Breast epithelium (tissue), 4 donors: ENCODE data around the gene P2RX3. TPM values are rescaled to one million over a fixed set of nuclear protein-coding genes. Genes with fewer than 3 reads are reported as not detected.

ENCODE experiments used
- DNase-seq, 2 donors: peaks; one replicate each; pipeline ENCODE4 v3.0.0-alpha.2; 2019; ENCODE audit warnings: low spot score in 2 of 2
- H3K27ac ChIP-seq, 2 donors: fragments of 200-600 bp; sonication (generic) in 1 of 2; one replicate each; pipeline ENCODE4 v1.5.1; 2016 to 2019; ENCODE audit warnings: mild to moderate bottlenecking in 1 of 2
- H3K27me3 ChIP-seq, 2 donors: fragments of 200-600 bp; sonication (generic) in 1 of 2; one replicate each; pipeline versions ENCODE4 v1.5.1 to v1.6.0; 2017 to 2019; ENCODE audit warnings: control low read depth in 1 of 2, mild to moderate bottlenecking in 1 of 2
- H3K36me3 ChIP-seq: fragments of 200-600 bp; one replicate; pipeline ENCODE4 v1.5.1; 2019
- H3K4me1 ChIP-seq, 2 donors: fragments of 200-600 bp; sonication (generic); one replicate each; pipeline ENCODE4 v1.5.1; 2016 to 2019; ENCODE audit warnings: control low read depth in 1 of 2
- H3K4me3 ChIP-seq, 3 donors: fragments of 200-600 bp; sonication (generic); 1 replicate in 2 of 3; 2 replicates in 1 of 3; pipeline ENCODE4 v1.5.1; 2016 to 2019; ENCODE audit warnings: mild to moderate bottlenecking in 3 of 3, moderate library complexity in 2 of 3
- H3K9me3 ChIP-seq, 2 donors: fragments of 200-600 bp; sonication (generic) in 1 of 2; one replicate each; pipeline ENCODE4 v1.5.1; 2016 to 2019; ENCODE audit warnings: control low read depth in 1 of 2
- POLR2A ChIP-seq: fragments of 450-650 bp; IDR thresholded peaks from one replicate; pipeline ENCODE4 v1.6.1; 2016; ENCODE audit warnings: antibody characterized with exemption, mild to moderate bottlenecking, moderate library complexity
- POLR2AphosphoS5 ChIP-seq, 3 donors: sonication (generic); formaldehyde crosslinking; IDR thresholded peaks; one replicate each; pipeline ENCODE4 v1.6.1; 2017; ENCODE audit warnings: antibody characterized with exemption in 3 of 3
- intact Hi-C: fragments of 100-400 bp; cut with DNase I; formaldehyde crosslinking; loops from one replicate; pipeline ENCODE4 v1.15.1; 2023; ENCODE audit warnings: low total_unique reads
- total RNA-seq, 3 donors: library from RNA; depleted of rRNA; stranded (reverse); fragments of >200 nt; gene quantifications; one replicate each; pipeline ENCODE4 v1.1.0, GENCODE V29; 2016
- TF ChIP-seq, protein P1 (sequence below), 3 donors: fragments of 450-650 bp; IDR thresholded peaks; one replicate each; pipeline ENCODE4 v1.5.1; 2016 to 2017; ENCODE audit warnings: antibody characterized with exemption in 3 of 3, mild to moderate bottlenecking in 3 of 3, moderate library complexity in 3 of 3

The P2RX3 gene
- total RNA-seq, 3 donors from 2014 or later, result not detected

DNA sequence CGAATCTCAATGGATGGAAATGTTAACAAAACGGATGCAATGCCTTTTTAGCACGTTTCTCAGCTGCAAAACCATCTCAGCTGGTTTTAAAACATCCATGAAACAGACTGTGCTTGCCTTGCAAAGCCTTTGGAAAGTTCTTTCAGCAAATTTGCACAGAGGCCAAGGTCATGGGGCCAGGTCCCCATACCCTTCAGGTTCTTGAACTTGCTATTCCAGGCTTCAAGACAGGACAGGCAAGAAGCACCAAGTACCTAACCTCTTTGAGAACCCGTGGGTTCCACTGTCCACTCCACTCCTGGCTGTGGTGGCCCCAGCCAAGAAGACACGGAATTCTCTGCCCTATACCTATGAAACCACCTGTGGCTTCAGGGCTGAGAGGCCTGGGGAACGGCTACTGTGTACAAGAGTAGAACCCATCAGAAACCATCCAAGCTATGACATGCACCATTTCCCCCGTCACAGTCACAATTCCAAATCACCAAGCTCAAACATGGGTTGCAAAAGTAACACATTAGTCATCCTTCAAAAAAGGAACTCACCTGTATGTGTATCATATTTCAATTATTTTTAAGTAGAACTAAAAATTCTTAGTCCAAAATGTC lies 30.4 kb upstream of the P2RX3 start:
- intact Hi-C loops, result no loop called here
- Histone ChIP-seq H3K27ac (peak overlapping the region in 1 of 2 donors; percentile 92), H3K36me3 (no peaks in the 10 kb centered on the region), H3K4me1 (peaks cover 30 to 48% of the 10 kb centered on the region in 2 donors), H3K27me3 (no peaks in the 10 kb centered on the region), H3K9me3 (no peaks in the 10 kb centered on the region), H3K4me3 (peak overlapping the region in 1 of 3 donors; percentile 39)
- DNase-seq, result no peak
- TF ChIP-seq POLR2A (no peak), POLR2AphosphoS5 (IDR thresholded peaks at IDR 0.05) (no peak)
- TF ChIP-seq, protein P1, sequence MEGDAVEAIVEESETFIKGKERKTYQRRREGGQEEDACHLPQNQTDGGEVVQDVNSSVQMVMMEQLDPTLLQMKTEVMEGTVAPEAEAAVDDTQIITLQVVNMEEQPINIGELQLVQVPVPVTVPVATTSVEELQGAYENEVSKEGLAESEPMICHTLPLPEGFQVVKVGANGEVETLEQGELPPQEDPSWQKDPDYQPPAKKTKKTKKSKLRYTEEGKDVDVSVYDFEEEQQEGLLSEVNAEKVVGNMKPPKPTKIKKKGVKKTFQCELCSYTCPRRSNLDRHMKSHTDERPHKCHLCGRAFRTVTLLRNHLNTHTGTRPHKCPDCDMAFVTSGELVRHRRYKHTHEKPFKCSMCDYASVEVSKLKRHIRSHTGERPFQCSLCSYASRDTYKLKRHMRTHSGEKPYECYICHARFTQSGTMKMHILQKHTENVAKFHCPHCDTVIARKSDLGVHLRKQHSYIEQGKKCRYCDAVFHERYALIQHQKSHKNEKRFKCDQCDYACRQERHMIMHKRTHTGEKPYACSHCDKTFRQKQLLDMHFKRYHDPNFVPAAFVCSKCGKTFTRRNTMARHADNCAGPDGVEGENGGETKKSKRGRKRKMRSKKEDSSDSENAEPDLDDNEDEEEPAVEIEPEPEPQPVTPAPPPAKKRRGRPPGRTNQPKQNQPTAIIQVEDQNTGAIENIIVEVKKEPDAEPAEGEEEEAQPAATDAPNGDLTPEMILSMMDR (IDR thresholded peaks at IDR 0.05), result no peak

DNA sequence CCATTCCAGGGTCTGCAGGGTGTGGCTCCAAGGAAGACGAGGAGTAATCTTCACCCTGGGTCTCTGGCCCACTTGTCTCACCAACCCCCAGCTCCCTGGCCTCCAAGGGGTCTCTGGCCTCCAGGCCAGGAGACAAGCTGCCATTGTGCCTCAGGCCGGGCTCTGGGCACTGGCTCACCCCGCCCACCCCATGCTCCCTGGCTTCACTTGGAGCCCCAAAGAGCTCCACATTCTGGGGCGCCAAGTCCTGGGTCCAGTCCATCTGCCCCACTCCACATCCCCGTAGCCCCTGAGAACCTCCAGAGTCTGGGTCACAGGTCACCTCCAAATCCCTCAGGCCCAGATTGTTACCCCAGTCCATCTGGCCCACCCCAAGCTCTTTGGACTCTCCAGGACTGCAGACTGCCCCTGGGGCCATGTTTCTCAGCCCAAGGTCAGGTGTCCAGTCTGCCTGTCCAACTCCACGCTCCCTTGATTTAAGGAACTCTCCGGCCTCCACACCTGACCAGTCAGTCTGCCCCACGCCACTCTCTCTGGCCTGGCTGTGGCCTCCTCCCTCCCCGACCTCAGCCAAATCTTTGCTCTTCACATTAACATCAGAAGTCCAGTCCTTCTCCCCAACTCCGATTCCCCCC lies 29.6 kb upstream of the P2RX3 start:
- H3K27me3 ChIP-seq, result no peaks in the 10 kb centered on the region
- peak overlapping the region in 1 of 3 donors; percentile 39 for H3K4me3 ChIP-seq
- peak overlapping the region; percentile 86 to 92 for H3K27ac ChIP-seq
- intact Hi-C loops, result no loop called here
- H3K9me3 ChIP-seq, result no peaks in the 10 kb centered on the region
- no peak for DNase-seq
- no peaks in the 10 kb centered on the region for H3K36me3 ChIP-seq
- no peak for TF ChIP-seq POLR2AphosphoS5 (IDR thresholded peaks at IDR 0.05)
- no peak for TF ChIP-seq POLR2A
- TF ChIP-seq, protein P1 (IDR thresholded peaks at IDR 0.05), result no peak
- H3K4me1 ChIP-seq, result peaks cover 30 to 51% of the 10 kb centered on the region in 2 donors

DNA sequence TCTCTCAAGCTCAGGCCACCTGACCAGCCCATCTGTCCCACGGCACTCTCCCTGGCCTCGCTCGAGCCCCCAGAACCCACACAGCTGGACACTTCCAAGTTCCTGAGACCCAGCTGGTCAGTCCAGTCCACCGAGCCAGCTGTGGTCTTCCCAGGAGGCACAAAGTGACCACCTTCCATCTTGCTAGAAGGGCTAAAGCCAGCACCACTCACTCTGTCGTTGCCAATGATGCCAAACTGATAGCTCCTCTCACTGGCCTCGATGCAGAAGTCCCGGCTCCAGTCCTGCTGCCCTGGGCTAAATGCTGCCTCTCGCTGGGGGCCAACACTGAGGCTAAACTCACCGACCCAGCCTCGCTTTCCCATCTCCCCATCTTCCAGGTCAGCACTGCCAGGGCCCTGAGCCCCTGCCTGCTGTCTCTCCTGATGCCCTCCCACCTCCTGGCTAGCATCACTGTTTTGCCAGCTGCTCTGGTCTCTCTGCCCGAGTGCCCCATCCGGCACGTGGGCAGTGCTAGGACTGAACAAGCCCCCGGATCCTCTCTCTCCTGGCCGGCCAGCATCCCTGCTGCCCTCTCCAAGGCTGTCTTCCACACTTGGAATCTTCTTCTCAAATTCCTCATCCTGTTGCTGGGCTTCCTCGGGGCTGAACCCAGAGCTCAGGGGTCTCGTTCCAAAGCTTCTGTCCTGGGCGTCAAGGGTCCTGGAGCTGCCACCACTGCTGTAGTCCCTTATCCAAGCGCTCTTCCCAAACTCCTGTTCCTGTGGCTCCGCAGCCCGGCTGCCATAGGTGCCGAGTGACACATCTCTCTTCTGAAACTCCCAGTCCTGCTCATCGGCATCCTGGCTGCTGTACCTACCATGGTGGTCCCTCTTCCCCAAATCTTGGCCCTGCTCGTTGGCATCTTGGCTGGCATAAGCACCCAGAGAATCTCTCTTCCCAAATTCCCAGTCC lies 28.8 kb upstream of the P2RX3 start:
- Histone ChIP-seq H3K9me3 (no peaks in the 10 kb centered on the region), H3K27ac (peak overlapping the region; percentile 86 to 92), H3K4me3 (peak overlapping the region in 1 of 3 donors; percentile 39), H3K4me1 (peaks cover 27 to 47% of the 10 kb centered on the region in 2 donors), H3K36me3 (no peaks in the 10 kb centered on the region), H3K27me3 (no peaks in the 10 kb centered on the region)
- DNase-seq, result no peak
- TF ChIP-seq POLR2AphosphoS5 (IDR thresholded peaks at IDR 0.05), result no peak
- TF ChIP-seq, protein P1 (IDR thresholded peaks at IDR 0.05), result no peak
- no peak for TF ChIP-seq POLR2A
- intact Hi-C loops, result no loop called here

DNA sequence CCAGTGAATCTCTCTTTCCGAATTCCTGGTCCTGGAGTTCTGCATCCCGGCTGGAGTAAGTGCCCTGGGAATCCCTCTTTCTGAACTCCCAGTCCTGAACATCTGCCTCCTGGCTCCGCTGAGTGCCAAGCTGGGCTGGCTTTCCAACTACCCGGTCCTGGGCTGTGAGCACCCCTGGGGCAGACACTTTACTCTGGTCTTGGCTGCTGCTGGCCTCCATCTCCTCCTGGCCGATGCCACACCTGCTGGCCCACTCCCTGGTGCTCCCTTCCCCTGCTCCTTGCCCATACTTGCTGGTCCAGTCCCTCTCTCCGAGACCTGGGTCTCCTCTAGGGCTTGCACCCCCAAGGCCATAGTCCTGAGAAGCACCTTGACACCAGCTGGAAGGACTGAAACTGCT lies 28.1 kb upstream of the P2RX3 start:
- Histone ChIP-seq H3K4me1 (peaks cover 26 to 46% of the 10 kb centered on the region in 2 donors), H3K4me3 (peak overlapping the region; percentile 49 to 71 (median 49)), H3K27ac (peak overlapping the region; percentile 86 to 92), H3K27me3 (no peaks in the 10 kb centered on the region), H3K36me3 (no peaks in the 10 kb centered on the region), H3K9me3 (no peaks in the 10 kb centered on the region)
- intact Hi-C loops, result no loop called here
- TF ChIP-seq POLR2AphosphoS5 (IDR thresholded peaks at IDR 0.05) (no peak), POLR2A (no peak)
- TF ChIP-seq, protein P1 (IDR thresholded peaks at IDR 0.05), result no peak
- no peak for DNase-seq
